Activated naive CD8-positive, alpha-beta T cell treated with anti-CD3 and anti-CD28 coated beads, Interleukin-2, amount 50 U/mL, for 24 hours (primary cell): ENCODE data around the gene NEU3.
"Not testable (repeated sequence)": the region's sequence is repeated elsewhere in the genome, so short reads cannot be mapped to it uniquely, and the experiment has no call there.

ENCODE experiments used
- ATAC-seq: fragments of 150-1000 bp; cut with Tn5 transposase; one replicate; pipeline ENCODE4 v1.10.0; 2021
- DNase-seq: peaks from one replicate; pipeline ENCODE4 v3.0.0; 2021
- H3K27ac Mint-ChIP-seq: one replicate; pipeline ENCODE4 v1.8.0; 2021; ENCODE audit warnings: mild to moderate bottlenecking, mixed read lengths
- H3K27me3 Mint-ChIP-seq: one replicate; pipeline ENCODE4 v1.8.0; 2021; ENCODE audit warnings: mixed read lengths
- H3K36me3 Mint-ChIP-seq: one replicate; pipeline ENCODE4 v1.8.0; 2021; ENCODE audit warnings: low read depth, mixed read lengths
- H3K4me1 Mint-ChIP-seq: one replicate; pipeline ENCODE4 v1.8.0; 2021; ENCODE audit warnings: mixed read lengths
- H3K4me3 Mint-ChIP-seq: one replicate; pipeline ENCODE4 v1.8.0; 2021; ENCODE audit warnings: mild to moderate bottlenecking, moderate library complexity, mixed read lengths
- H3K9me3 Mint-ChIP-seq: one replicate; pipeline ENCODE4 v1.8.0; 2021; ENCODE audit warnings: mixed read lengths

Gene NEU3

GRCh38 chr11:75049501-75050266 lies 61.0 kb downstream of the NEU3 start:
- ATAC-seq, H3K27me3 Mint-ChIP-seq, DNase-seq, H3K4me3 Mint-ChIP-seq, H3K4me1 Mint-ChIP-seq, H3K27ac Mint-ChIP-seq: not testable (repeated sequence)
- Mint-ChIP-seq H3K9me3 (peaks cover 13% of the 10 kb centered on the region), H3K36me3 (peaks cover 10% of the 10 kb centered on the region)

- Mint-ChIP-seq H3K9me3 (peaks cover 13% of the 10 kb centered on the region), H3K36me3 (peaks cover 10% of the 10 kb centered on the region), H3K4me3 (no peak overlapping the region), H3K27me3 (peaks cover 4% of the 10 kb centered on the region), H3K4me1 (peaks cover 6% of the 10 kb centered on the region), H3K27ac (no peak overlapping the region)
- no peak for ATAC-seq
- no peak for DNase-seq
Measured at GRCh38 chr11:75050516-75050915, 61.8 kb downstream of the NEU3 start.

- no peak overlapping the region for H3K27ac Mint-ChIP-seq
- peaks cover 10% of the 10 kb centered on the region for H3K36me3 Mint-ChIP-seq
- H3K27me3 Mint-ChIP-seq = peaks cover 4% of the 10 kb centered on the region
- peaks cover 13% of the 10 kb centered on the region for H3K9me3 Mint-ChIP-seq
- DNase-seq (no peak), ATAC-seq (no peak)
- no peak overlapping the region for H3K4me3 Mint-ChIP-seq
- H3K4me1 Mint-ChIP-seq = peaks cover 6% of the 10 kb centered on the region
Measured at GRCh38 chr11:75051043-75051442, 62.3 kb downstream of the NEU3 start.

- H3K27me3 Mint-ChIP-seq = peaks cover 4% of the 10 kb centered on the region
- H3K4me1 Mint-ChIP-seq = peaks cover 6% of the 10 kb centered on the region
- ATAC-seq (no peak), DNase-seq (no peak)
- peaks cover 13% of the 10 kb centered on the region for H3K9me3 Mint-ChIP-seq
- peaks cover 10% of the 10 kb centered on the region for H3K36me3 Mint-ChIP-seq
- H3K4me3 Mint-ChIP-seq = no peak overlapping the region
- H3K27ac Mint-ChIP-seq = no peak overlapping the region
Measured at GRCh38 chr11:75052457-75052856, 63.7 kb downstream of the NEU3 start.

GRCh38 chr11:75055511-75055910 lies 66.8 kb downstream of the NEU3 start:
- H3K4me1 Mint-ChIP-seq = no peaks in the 10 kb centered on the region
- peaks cover 10% of the 10 kb centered on the region for H3K36me3 Mint-ChIP-seq
- H3K9me3 Mint-ChIP-seq = peaks cover 13% of the 10 kb centered on the region
- no peak overlapping the region for H3K27ac Mint-ChIP-seq
- ATAC-seq (no peak), DNase-seq (no peak)
- no peak overlapping the region for H3K4me3 Mint-ChIP-seq
- peaks cover 7% of the 10 kb centered on the region for H3K27me3 Mint-ChIP-seq

GRCh38 chr11:75056814-75057213 lies 68.1 kb downstream of the NEU3 start:
- no peak for ATAC-seq
- no peaks in the 10 kb centered on the region for H3K4me1 Mint-ChIP-seq

GRCh38 chr11:75059299-75059698 lies 70.6 kb downstream of the NEU3 start:
- DNase-seq = no peak
- H3K9me3 Mint-ChIP-seq = no peaks in the 10 kb centered on the region
- H3K27ac Mint-ChIP-seq = no peak overlapping the region
- no peaks in the 10 kb centered on the region for H3K4me1 Mint-ChIP-seq
- H3K27me3 Mint-ChIP-seq = peaks cover 7% of the 10 kb centered on the region
- no peak for ATAC-seq
- H3K4me3 Mint-ChIP-seq = no peak overlapping the region
- H3K36me3 Mint-ChIP-seq = no peaks in the 10 kb centered on the region

More at GRCh38 chr11:75056814-75057213, 68.1 kb downstream of the NEU3 start:
- Mint-ChIP-seq H3K27ac (no peak overlapping the region), H3K9me3 (peaks cover 13% of the 10 kb centered on the region), H3K27me3 (peaks cover 7% of the 10 kb centered on the region), H3K36me3 (peaks cover 10% of the 10 kb centered on the region), H3K4me3 (no peak overlapping the region)
- no peak for DNase-seq

- Mint-ChIP-seq H3K4me1 (no peaks in the 10 kb centered on the region), H3K27me3 (peaks cover 16% of the 10 kb centered on the region), H3K9me3 (no peaks in the 10 kb centered on the region), H3K4me3 (no peak overlapping the region), H3K36me3 (no peaks in the 10 kb centered on the region), H3K27ac (no peak overlapping the region)
- ATAC-seq (no peak), DNase-seq (no peak)
Measured at GRCh38 chr11:75063741-75064314, 75.1 kb downstream of the NEU3 start.

- Mint-ChIP-seq H3K27me3 (peaks cover 19% of the 10 kb centered on the region), H3K4me3 (no peak overlapping the region), H3K36me3 (no peaks in the 10 kb centered on the region), H3K4me1 (no peaks in the 10 kb centered on the region), H3K9me3 (no peaks in the 10 kb centered on the region), H3K27ac (no peak overlapping the region)
- no peak for ATAC-seq
- no peak for DNase-seq
Measured at GRCh38 chr11:75066061-75066460, 77.3 kb downstream of the NEU3 start.
